ENCODE measurements around the gene GRIN1.
A peak's percentile ranks its signal among the peaks of the same experiment; 100 is the strongest.

Gene GRIN1

DNA sequence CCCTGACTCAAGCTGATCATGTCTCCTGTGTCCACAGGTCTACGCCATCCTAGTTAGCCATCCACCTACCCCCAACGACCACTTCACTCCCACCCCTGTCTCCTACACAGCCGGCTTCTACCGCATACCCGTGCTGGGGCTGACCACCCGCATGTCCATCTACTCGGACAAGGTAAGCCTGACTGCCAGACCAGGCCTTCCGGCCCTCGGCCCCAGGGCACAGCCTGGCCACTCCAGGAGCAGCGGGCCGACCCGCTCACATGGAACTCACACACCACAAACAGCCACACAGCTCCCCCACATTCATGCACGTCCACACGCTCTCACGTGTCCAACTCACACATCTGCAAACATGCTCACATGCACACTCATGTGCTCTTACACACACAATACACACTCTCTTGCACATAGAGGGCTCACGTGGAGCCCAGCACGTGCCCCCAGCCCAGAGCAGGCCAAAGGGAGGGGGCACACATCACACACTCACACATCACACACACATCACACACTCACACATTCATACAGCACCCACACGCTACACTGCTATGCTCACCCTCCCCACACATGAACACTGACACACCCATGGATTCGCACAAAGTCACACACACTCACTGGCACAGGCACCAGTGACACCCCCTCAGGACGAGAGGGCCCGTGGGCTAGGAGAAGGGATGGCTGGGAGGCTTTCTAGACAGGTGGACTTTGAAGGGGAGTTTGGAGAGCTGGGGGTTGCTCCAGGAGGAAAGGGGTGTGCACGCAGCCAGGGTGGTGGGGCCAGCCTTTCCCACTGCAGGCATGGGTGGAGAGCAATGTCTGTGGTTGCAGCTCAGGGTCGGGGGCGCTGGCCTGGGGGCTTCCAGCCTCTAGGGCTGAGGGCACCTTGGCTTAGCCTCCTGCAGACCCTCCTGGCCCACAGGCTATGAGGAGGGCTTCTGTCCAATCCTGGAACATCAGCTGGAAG lies 3.3 kb downstream of the GRIN1 start:
- Histone ChIP-seq H2BK120ac (ENCODE audit: low read depth, low read length) (no peak overlapping the region), H3K9me3 (replicated peaks in 1 of 2; ENCODE audit: control insufficient read depth in 2 of 2, insufficient read depth in 1 of 2, low read depth in 1 of 2, low read length in 2 of 2) (peaks cover 0 to 5% of the 10 kb centered on the region in 2 donors), H2AFZ (ENCODE audit: low read length) (no peak overlapping the region), H2AK5ac (ENCODE audit: low read depth, low read length) (peak overlapping the region; percentile 84), H3K27me3 (ENCODE audit: control insufficient read depth in 3 of 3, insufficient read depth in 3 of 3, low read depth in 1 of 3, low read length in 3 of 3) (peaks cover 10 to 85% (median 64%) of the 10 kb centered on the region in 3 experiments), H3K79me1 (ENCODE audit: low read depth, low read length) (peaks cover 2% of the 10 kb centered on the region), H3K18ac (ENCODE audit: low read length) (no peak overlapping the region), H2BK15ac (ENCODE audit: low read length) (no peak overlapping the region), H3K23ac (ENCODE audit: low read depth, low read length, poor library complexity) (peak overlapping the region; percentile 61), H3K36me3 (replicated peaks in 1 of 2; ENCODE audit: control insufficient read depth in 2 of 2, insufficient read depth in 2 of 2, low read length in 2 of 2) (no peaks in the 10 kb centered on the region), H3K4me2 (ENCODE audit: insufficient read depth, low read length, poor library complexity, severe bottlenecking) (no peak overlapping the region), H3K14ac (ENCODE audit: low read length) (peak overlapping the region; percentile 95), H2BK5ac (ENCODE audit: low read length) (no peak overlapping the region), H4K8ac (ENCODE audit: low read depth, low read length) (no peak overlapping the region), H2BK12ac (ENCODE audit: low read length) (no peak overlapping the region), H4K91ac (ENCODE audit: low read depth, low read length, poor library complexity) (no peak overlapping the region), H3K9ac (ENCODE audit: low read depth, low read length, poor library complexity) (peak overlapping the region; percentile 72), H3K4ac (ENCODE audit: low read length) (no peak overlapping the region), H3K4me3 (ENCODE audit: low read length in 2 of 2) (peak overlapping the region in 1 of 2 donors; percentile 68), H3K27ac (replicated peaks; ENCODE audit: low read length) (no peak overlapping the region), H3K4me1 (ENCODE audit: control insufficient read depth in 2 of 2, insufficient read depth in 1 of 2, low read depth in 1 of 2, low read length in 2 of 2) (peaks cover 0 to 2% of the 10 kb centered on the region in 2 donors)
- no CpG with 5 or more reads among the region's 24 CpGs for WGBS, 2 donors (ENCODE audit: extremely low coverage in 2 of 2, insufficient read length in 2 of 2, insufficient replicate concordance in 1 of 2)
- no peak for DNase-seq (ENCODE audit: low spot score)

DNA sequence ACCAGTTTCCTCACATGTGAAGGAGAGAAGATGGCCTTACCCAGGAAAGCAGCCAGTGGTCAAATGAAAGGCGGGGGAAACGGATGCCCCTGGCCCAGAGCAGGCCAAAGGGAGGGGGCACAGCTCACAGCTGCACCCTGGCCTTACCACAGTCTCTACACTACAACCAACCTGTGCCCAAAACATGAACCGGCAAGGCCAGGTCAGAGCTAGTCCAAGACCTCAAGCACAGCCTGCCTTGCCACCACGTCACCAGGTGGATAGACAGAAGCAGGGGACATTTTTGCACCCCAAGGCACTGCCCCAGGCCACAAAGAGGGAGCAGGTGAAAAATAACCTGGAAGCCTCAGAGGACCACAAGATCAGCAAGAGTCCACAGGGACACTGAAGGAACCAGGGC lies 4.5 kb downstream of the GRIN1 start:
- H3K23ac ChIP-seq (ENCODE audit: low read depth, low read length, poor library complexity) = peak overlapping the region; percentile 5
- no peak for DNase-seq (ENCODE audit: low spot score)
- peaks cover 2% of the 10 kb centered on the region for H3K79me1 ChIP-seq (ENCODE audit: low read depth, low read length)
- no peak overlapping the region for H2BK120ac ChIP-seq (ENCODE audit: low read depth, low read length)
- H3K9ac ChIP-seq (ENCODE audit: low read depth, low read length, poor library complexity) = no peak overlapping the region
- no peak overlapping the region for H2AFZ ChIP-seq (ENCODE audit: low read length)
- peak overlapping the region; percentile 43 for H4K8ac ChIP-seq (ENCODE audit: low read depth, low read length)
- H3K9me3 ChIP-seq (replicated peaks in 1 of 2; ENCODE audit: control insufficient read depth in 2 of 2, insufficient read depth in 1 of 2, low read depth in 1 of 2, low read length in 2 of 2) = peaks cover 0 to 5% of the 10 kb centered on the region in 2 donors
- no peak overlapping the region for H2BK5ac ChIP-seq (ENCODE audit: low read length)
- H3K36me3 ChIP-seq (replicated peaks in 1 of 2; ENCODE audit: control insufficient read depth in 2 of 2, insufficient read depth in 2 of 2, low read length in 2 of 2) = no peaks in the 10 kb centered on the region
- H3K18ac ChIP-seq (ENCODE audit: low read length) = no peak overlapping the region
- H3K27ac ChIP-seq (replicated peaks; ENCODE audit: low read length) = no peak overlapping the region
- no peak overlapping the region for H2BK12ac ChIP-seq (ENCODE audit: low read length)
- no peak overlapping the region for H2BK15ac ChIP-seq (ENCODE audit: low read length)
- H4K91ac ChIP-seq (ENCODE audit: low read depth, low read length, poor library complexity) = no peak overlapping the region
- H3K27me3 ChIP-seq (ENCODE audit: control insufficient read depth in 3 of 3, insufficient read depth in 3 of 3, low read depth in 1 of 3, low read length in 3 of 3) = peaks cover 8 to 84% (median 54%) of the 10 kb centered on the region in 3 experiments
- no peak overlapping the region for H2AK5ac ChIP-seq (ENCODE audit: low read depth, low read length)
- H3K4ac ChIP-seq (ENCODE audit: low read length) = no peak overlapping the region
- H3K14ac ChIP-seq (ENCODE audit: low read length) = no peak overlapping the region
- H3K4me3 ChIP-seq (ENCODE audit: low read length in 2 of 2) = peak overlapping the region in 1 of 2 donors; percentile 22
- no CpG with 5 or more reads among the region's 4 CpGs for WGBS, 2 donors (ENCODE audit: extremely low coverage in 2 of 2, insufficient read length in 2 of 2, insufficient replicate concordance in 1 of 2)
- H3K4me1 ChIP-seq (ENCODE audit: control insufficient read depth in 2 of 2, insufficient read depth in 1 of 2, low read depth in 1 of 2, low read length in 2 of 2) = peaks cover 0 to 2% of the 10 kb centered on the region in 2 donors
- no peak overlapping the region for H3K4me2 ChIP-seq (ENCODE audit: insufficient read depth, low read length, poor library complexity, severe bottlenecking)

DNA sequence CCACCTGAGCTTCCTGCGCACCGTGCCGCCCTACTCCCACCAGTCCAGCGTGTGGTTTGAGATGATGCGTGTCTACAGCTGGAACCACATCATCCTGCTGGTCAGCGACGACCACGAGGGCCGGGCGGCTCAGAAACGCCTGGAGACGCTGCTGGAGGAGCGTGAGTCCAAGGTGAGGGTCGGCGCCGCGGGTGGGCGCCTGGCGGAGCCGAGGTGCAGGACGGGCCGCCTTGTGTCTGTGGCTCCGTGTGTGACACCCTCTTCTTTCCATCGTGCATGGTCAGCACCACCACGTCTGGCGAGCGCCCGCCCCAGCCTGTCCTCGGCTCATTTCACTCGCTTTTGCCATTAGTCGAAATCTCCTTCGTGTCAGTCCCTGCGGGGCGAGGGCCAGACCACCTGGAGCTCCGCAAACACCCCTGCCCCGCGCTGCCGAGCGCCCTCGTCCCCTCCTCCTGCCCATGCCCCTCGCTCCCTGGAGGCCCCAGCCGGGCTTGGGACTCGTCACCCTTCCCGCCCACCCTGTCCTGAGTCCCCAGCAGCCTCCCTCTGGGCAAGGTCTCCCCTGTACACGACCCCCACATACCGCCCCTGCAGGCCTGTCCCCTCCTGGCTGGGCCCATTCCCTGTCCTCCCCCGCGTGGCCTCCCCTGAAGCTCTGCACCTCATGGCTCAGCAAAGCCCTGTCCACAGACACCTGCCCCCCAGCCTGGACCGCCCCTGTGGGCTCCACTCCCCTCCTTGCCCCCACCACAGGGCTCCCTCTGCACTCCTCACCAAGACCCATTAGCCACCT lies 7.0 kb downstream of the GRIN1 start:
- Histone ChIP-seq H2BK120ac (ENCODE audit: low read depth, low read length) (no peak overlapping the region), H2BK15ac (ENCODE audit: low read length) (no peak overlapping the region), H3K4me1 (ENCODE audit: control insufficient read depth in 2 of 2, insufficient read depth in 1 of 2, low read depth in 1 of 2, low read length in 2 of 2) (no peaks in the 10 kb centered on the region), H2BK12ac (ENCODE audit: low read length) (no peak overlapping the region), H3K23ac (ENCODE audit: low read depth, low read length, poor library complexity) (peak overlapping the region; percentile 20), H3K79me1 (ENCODE audit: low read depth, low read length) (peaks cover 2% of the 10 kb centered on the region), H3K4me3 (ENCODE audit: low read length in 2 of 2) (no peak overlapping the region), H3K27me3 (ENCODE audit: control insufficient read depth in 3 of 3, insufficient read depth in 3 of 3, low read depth in 1 of 3, low read length in 3 of 3) (peaks cover 0 to 71% (median 30%) of the 10 kb centered on the region in 3 experiments), H4K91ac (ENCODE audit: low read depth, low read length, poor library complexity) (no peak overlapping the region), H2AK5ac (ENCODE audit: low read depth, low read length) (no peak overlapping the region), H3K27ac (replicated peaks; ENCODE audit: low read length) (no peak overlapping the region), H3K9ac (ENCODE audit: low read depth, low read length, poor library complexity) (peak overlapping the region; percentile 44), H3K4ac (ENCODE audit: low read length) (no peak overlapping the region), H2BK5ac (ENCODE audit: low read length) (no peak overlapping the region), H3K18ac (ENCODE audit: low read length) (peak overlapping the region; percentile 11), H2AFZ (ENCODE audit: low read length) (no peak overlapping the region), H3K36me3 (replicated peaks in 1 of 2; ENCODE audit: control insufficient read depth in 2 of 2, insufficient read depth in 2 of 2, low read length in 2 of 2) (no peaks in the 10 kb centered on the region), H3K9me3 (replicated peaks in 1 of 2; ENCODE audit: control insufficient read depth in 2 of 2, insufficient read depth in 1 of 2, low read depth in 1 of 2, low read length in 2 of 2) (no peaks in the 10 kb centered on the region), H4K8ac (ENCODE audit: low read depth, low read length) (no peak overlapping the region), H3K14ac (ENCODE audit: low read length) (no peak overlapping the region), H3K4me2 (ENCODE audit: insufficient read depth, low read length, poor library complexity, severe bottlenecking) (no peak overlapping the region)
- no peak for DNase-seq (ENCODE audit: low spot score)
- WGBS, 2 donors (ENCODE audit: extremely low coverage in 2 of 2, insufficient read length in 2 of 2, insufficient replicate concordance in 1 of 2) = no CpG with 5 or more reads among the region's 49 CpGs

DNA sequence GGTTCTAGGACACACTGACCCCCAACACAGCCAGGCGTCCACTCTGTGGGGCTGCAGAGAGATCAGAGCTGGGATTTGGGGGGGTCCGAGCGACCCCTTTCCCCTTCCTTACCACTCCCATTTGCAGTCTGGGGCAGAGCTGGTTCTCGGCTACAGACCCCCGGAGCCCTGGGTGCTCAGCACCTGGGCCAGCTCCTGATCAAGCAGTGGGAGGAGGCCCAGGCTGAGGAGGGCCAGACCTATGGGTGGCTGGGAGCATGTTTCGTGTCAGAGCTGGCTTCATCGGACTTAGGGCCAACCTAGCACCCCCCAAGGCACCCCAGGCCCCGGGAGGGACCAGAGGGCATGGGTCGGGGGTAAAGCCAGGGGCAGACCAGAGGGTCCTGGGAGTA lies 7.6 kb downstream of the GRIN1 start:
- H2AK5ac ChIP-seq (ENCODE audit: low read depth, low read length) = no peak overlapping the region
- H3K4me2 ChIP-seq (ENCODE audit: insufficient read depth, low read length, poor library complexity, severe bottlenecking) = no peak overlapping the region
- no peak overlapping the region for H2AFZ ChIP-seq (ENCODE audit: low read length)
- H3K27me3 ChIP-seq (ENCODE audit: control insufficient read depth in 3 of 3, insufficient read depth in 3 of 3, low read depth in 1 of 3, low read length in 3 of 3) = peaks cover 0 to 65% (median 24%) of the 10 kb centered on the region in 3 experiments
- peak overlapping the region; percentile 11 for H3K18ac ChIP-seq (ENCODE audit: low read length)
- no peak overlapping the region for H2BK120ac ChIP-seq (ENCODE audit: low read depth, low read length)
- no peak overlapping the region for H2BK15ac ChIP-seq (ENCODE audit: low read length)
- H3K9ac ChIP-seq (ENCODE audit: low read depth, low read length, poor library complexity) = no peak overlapping the region
- no peak overlapping the region for H2BK5ac ChIP-seq (ENCODE audit: low read length)
- H3K23ac ChIP-seq (ENCODE audit: low read depth, low read length, poor library complexity) = peak overlapping the region; percentile 20
- H3K79me1 ChIP-seq (ENCODE audit: low read depth, low read length) = peaks cover 2% of the 10 kb centered on the region
- H3K4me3 ChIP-seq (ENCODE audit: low read length in 2 of 2) = no peak overlapping the region
- no peaks in the 10 kb centered on the region for H3K9me3 ChIP-seq (replicated peaks in 1 of 2; ENCODE audit: control insufficient read depth in 2 of 2, insufficient read depth in 1 of 2, low read depth in 1 of 2, low read length in 2 of 2)
- no peak overlapping the region for H3K14ac ChIP-seq (ENCODE audit: low read length)
- no peak overlapping the region for H3K4ac ChIP-seq (ENCODE audit: low read length)
- H4K91ac ChIP-seq (ENCODE audit: low read depth, low read length, poor library complexity) = no peak overlapping the region
- DNase-seq (ENCODE audit: low spot score) = no peak
- no peaks in the 10 kb centered on the region for H3K36me3 ChIP-seq (replicated peaks in 1 of 2; ENCODE audit: control insufficient read depth in 2 of 2, insufficient read depth in 2 of 2, low read length in 2 of 2)
- no peak overlapping the region for H2BK12ac ChIP-seq (ENCODE audit: low read length)
- no CpG with 5 or more reads among the region's 9 CpGs for WGBS, 2 donors (ENCODE audit: extremely low coverage in 2 of 2, insufficient read length in 2 of 2, insufficient replicate concordance in 1 of 2)
- no peak overlapping the region for H4K8ac ChIP-seq (ENCODE audit: low read depth, low read length)
- H3K27ac ChIP-seq (replicated peaks; ENCODE audit: low read length) = no peak overlapping the region
- no peaks in the 10 kb centered on the region for H3K4me1 ChIP-seq (ENCODE audit: control insufficient read depth in 2 of 2, insufficient read depth in 1 of 2, low read depth in 1 of 2, low read length in 2 of 2)

Data from neuronal stem cell (in vitro differentiated cells).